T-helper 2 cell (primary cell): Measurements from ENCODE around the gene MUC13.

Source experiments
- DNase-seq, 5 experiments: peaks; one replicate each; pipeline versions ENCODE4 v3.0.0 to v3.0.0-alpha.2; 2012 to 2022

Gene MUC13

DNA sequence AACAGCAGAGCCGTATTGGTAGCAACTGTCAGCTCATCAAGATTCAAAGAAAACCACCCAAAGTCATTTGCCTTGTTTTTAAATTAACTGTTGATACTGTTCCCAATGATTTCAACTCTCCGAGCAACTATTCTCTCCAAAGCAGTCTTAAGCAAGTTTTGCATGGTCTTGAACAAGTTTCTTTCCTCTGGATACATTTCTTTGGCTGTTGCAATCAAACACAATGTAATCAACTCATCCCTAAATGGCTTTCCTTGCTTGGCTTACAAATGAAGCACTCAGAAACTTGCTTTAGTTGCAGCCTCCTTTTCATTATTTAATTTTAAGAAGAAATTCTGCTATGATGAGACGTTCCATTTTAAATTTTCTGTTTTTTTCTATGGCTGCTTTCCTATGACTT, 15.5 kb upstream of the MUC13 start:
- DNase-seq: no peak

DNA sequence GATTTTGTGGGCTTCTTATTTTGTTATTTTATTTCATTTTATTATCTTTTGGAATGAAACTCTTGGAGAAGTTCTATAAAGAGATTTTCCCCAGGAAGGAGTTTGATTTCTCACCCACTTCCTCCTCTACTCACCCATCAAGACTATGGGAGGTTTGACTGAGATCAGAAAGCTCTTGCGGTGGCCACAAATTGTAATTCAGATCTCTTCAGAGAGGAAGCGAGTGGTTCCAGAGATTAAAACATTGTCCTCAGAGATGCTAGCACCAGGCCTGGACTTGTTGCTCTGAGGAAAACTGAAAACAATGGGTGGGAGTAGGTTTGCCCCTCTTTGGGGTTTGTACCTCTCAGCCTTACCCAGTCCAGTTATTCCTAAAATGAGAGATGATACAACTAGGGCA, 8.1 kb upstream of the MUC13 start:
- DNase-seq: no peak

DNA sequence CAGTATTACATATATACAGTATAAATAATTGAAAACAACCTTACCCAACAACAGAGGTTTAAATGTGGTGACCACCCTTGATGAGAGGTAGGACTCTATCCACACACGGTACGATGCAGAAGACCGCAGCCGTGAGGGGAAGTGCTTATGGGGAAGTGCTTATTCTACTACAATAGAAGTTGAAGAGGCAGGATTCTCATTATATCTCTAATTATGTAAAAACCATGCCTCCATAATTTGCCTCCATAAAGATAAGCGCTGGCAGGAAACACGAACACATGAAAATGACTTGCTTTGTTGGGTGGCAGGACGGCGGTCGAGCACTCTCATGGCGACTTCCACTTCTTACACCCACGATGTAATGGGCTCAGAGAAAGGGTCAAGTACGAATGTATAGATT, 7.2 kb upstream of the MUC13 start:
- DNase-seq: no peak

DNA sequence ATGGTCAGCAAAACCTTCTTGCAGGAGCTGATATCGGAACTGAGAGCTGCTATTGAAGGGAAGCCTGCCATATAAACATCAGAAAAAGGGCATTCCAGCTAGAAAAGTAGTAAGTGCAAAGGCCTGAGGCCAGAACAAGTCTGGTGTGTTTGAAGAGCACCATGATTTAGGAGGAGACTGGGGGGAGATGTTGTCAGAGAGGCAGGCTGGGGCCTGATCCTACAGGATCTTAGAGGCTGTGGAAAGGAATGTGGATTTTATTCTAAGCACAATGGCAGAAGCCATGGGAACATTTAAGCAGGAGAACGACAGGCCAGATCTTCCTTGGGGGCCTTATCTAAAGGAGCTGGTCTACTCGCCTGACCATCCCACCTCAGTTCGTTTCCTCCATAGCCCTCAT, 5.1 kb upstream of the MUC13 start:
- no peak for DNase-seq

DNA sequence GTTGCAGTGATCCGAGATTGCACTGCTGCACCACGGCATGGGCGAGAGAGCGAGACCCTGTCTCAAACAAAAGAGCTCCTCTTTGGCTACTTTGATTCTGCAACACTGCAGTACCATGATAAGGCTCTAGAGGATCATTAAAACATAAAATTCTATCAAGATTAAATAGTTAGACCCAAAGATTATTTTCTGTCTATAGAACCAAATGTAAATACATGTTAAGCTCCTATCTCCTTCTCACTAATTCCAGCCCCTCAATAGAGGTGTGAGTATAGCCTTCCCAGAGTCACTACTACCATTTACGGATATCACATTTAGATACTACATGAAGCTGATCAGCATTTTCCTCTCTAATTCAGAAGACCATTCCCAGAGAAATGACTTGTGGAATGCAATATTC, 4.3 kb upstream of the MUC13 start:
- no peak for DNase-seq

DNA sequence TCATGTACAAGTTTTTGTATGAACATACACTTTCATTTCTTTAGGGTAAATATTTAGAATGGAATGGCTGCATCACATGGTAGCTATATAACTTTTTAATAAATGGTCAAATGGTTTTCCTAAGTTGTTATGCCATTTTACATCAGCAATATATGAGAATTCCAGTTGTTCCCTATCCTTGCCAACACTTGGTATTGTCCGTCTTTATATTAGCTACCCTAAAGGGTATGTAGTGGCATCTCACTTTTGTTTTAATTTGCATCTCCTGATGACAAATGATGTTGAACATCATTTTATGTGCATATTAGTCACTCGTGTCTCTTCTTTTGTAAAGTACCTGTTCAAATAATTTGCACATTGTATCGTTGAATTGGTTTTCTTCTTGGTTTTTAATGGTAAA, 2.5 kb upstream of the MUC13 start:
- no peak for DNase-seq

DNA sequence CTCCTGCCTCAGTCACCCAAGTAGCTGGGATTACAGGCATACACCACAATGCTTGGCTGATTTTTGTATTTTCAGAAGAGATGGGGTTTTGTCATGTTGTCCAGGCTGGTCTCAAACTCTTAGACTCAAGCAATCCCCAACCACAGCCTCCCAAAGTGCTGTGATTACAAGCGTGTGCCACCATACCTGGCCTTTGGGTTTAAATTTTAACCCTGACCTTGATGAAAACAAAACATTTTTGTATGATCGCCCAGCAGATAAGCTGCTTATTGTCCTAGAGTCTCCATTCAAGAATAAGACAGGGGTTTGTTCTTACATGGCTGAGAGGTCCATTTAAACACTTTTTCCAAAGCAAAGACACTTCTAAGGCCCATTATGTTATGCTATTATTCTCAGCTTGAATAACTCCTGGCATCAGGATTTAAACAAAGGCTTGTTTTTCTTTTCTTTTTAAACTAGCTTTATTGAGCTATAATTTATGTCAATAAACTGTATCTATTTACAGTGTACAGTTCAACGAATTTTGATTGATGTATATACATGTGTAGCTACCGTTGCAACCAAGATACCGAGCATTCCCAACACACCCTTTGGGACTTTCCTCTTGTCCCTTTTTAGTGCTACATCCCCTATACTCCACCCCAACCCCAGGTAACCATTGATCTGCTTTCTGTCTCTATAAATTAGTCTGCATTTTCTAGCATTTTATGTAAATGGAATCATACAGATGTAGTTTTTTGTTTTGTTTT, 1.4 kb upstream of the MUC13 start:
- no peak for DNase-seq

DNA sequence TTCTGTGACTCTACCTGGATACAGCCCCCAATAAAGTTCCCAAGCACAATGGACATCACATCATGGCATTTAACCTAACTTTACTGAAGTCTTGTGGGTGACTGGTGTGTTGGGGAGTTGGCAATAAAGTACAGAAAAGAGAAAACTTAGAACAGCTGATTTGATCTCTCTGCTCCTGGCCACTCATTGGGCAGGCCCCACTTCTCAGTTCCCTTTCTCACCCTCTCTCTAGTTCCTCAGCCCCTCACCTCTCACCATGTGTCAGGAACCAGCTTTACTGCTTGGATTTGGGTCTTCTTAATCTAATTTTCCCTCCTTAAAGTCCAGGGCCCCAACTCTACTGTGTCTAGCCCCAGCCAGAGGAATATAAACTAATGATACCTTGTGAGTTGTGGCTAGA, 713 bp upstream of the MUC13 start:
- no peak for DNase-seq

DNA sequence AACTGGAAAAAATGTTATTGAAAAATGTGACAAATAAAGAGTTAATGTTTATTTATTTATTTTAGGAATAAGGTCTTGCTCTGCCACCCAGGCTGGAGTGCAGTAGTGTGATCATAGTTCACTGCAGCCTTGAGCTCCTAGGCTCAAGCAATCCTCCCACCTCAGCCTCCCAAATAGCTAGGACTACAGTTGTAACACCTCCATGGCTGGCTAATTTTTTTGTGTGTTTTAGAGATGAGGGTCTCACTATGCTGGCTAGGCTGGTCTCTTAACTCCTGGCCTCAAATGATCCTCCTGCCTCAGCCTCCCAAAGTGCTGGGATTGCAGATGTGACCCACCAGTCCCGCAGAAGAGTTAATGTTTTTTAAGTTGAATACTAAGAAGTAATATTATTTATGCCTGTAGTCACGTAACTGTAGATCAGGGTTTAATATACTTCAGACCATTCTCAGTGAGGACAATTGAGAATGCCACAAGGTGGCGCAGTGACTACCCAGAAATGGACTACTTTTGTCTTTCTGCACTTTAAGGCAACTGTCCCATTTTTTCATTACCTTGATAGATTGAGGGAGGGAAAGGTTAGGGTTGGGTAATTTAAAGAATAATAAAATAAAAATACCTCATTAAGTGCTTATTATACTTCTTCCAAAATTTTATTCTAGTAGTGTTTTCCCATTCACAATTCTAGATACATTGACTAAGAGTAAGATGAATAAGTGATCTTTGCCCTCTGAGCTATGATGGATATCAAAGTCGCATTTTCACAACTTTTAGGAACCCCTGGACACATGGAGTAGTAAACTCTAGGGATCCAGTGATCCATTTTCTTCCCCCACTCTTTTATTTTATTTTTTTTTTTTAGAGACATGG, 6.0 kb downstream of the MUC13 start:
- peak; percentile 6 to 63 (median 30) for DNase-seq

DNA sequence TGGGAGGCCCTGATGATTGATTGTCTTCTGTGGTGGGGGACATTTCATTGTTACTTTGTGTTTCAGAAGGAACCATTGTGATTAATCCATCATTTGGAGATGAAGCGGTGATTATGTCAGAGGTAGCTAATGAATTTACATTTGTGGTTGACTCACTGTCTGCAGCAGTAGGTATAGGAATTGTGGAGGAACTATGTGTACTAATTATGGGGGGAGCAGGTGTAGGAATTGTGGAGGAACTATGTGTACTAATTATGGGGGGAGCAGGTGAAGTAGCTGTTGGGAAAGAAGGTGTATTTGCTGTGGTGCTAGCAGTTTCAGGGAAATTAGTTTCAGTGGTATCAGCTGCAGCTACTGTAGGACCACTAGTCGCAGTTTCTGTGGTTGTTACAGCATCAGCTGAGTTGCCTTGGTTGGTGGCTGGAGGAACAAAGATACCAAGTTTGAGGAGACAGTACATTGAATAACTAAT, 6.9 kb downstream of the MUC13 start:
- DNase-seq: peak in 1 of 5 experiments; percentile 11

DNA sequence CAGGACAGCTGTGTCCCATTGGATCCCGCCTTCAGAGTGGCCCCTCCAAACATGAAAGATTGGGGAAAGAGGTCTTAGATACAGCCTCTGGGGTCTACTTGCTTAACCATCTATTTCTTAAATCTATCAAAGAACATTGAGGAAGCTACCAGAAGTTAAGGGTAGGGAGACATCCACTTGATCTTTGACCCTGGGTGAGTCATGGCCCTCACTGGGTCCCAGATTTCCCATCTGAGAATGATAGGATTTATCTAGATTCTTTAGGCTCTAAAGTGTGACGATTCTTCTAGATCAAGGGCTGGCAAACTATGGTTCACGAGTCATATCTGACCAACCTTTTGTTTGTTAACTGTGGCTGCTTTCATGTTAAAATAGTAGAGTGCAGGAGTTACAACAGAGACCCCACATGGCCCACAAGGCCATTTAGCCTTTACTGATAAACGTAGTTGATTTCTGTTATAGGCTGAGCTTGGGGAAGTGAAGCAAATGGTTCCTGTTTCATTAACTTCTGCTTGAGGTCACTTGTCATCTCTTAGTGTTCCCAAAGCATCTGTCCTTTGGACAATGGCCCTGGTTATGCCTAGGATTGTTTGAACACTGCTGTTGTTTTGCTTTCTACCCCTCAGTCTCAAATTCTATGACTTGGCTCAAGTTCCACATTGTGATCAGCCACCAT, 8.0 kb downstream of the MUC13 start:
- no peak for DNase-seq

DNA sequence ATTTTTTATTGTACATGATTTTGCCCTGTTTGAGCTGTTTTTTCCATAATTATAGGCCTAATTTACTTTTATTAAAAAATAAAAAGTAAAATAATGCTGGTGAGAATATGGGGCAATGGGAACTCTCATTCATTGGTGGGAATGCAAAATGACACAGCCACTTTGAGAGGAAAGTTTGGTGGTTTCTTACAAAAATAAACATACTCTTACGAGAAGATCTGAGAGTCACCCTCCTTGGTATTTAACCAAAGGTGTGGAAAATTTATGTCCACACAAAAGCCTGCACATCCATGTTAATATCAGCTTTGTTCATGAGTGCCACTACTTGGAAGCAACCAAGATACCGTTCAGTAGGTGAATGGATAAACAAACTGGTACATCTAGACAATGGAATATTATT, 9.8 kb downstream of the MUC13 start:
- DNase-seq: no peak

DNA sequence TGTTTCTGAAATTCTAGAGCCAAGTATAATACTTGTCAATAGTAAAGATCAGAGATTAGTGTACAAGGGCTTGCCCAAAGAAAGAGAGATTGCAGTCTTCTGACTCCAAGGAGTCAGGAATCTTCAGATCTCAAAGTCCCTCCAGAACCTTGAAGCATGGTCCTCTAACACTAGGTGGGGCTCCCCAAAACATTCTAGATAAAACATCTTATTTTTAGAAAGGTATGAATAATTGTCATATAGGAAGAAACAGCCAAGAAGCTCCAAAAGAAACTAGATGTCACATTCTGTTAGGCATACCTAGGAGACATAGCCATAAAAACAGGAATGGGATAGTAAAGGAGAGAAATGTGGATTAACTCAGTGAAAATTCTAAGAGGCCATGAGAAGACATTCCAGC, 10.7 kb downstream of the MUC13 start:
- DNase-seq: no peak

DNA sequence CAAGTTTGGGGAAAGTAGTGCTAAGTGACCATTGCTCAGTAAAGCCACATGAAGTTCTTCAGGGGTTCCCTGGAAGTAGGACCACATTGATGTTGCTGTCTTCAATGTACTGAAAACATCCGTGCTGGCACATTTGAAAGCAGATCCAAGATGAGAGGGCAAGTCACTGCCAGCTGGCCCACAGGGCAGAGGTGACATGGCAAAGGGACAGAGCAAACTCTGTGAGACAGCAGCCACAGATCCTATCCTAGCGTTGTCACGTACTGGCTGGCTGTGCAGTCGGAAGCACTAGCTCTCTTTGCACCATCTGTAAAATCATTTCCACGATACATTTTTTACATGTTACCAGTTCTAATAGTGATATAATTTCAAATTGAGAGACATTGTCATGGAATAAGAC, 13.8 kb downstream of the MUC13 start:
- DNase-seq: no peak

DNA sequence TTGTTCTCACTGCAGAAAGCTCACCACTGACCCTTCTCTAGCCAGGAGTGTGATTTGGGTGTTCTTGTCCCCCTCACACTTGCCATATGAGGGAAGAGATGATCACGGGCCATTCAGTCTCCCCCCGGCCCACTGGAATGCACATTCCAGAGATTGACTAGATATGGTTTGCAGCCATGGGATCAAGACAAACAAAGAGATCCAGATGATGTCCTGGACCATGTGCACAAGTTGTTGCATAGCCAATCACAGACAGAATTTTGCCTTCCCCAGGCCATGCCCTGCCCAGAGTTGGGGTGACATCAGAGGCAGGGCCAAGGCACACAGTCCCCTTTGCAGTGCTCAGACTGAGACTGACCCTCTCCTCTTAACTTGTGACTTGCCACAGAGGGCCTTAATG, 14.8 kb downstream of the MUC13 start:
- no peak for DNase-seq

DNA sequence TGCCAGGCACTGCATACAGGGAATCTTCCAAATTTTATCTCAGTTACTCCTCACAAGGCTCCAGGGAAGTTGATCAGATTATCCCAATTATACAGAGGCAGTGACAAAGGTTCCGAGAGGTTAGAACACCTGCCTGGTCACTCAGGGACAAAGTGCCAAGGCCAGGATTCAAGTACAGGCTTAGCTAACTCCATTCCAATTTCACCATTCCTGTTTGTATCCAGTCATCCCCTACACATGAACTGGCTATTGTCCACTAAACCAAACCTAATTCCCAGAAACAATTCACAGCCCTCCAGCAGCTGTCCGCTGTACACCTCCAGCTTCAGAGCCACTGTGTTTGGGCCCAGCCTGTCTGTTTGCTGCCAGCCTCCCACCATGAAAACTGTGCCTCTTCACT, 16.0 kb downstream of the MUC13 start:
- DNase-seq: no peak

DNA sequence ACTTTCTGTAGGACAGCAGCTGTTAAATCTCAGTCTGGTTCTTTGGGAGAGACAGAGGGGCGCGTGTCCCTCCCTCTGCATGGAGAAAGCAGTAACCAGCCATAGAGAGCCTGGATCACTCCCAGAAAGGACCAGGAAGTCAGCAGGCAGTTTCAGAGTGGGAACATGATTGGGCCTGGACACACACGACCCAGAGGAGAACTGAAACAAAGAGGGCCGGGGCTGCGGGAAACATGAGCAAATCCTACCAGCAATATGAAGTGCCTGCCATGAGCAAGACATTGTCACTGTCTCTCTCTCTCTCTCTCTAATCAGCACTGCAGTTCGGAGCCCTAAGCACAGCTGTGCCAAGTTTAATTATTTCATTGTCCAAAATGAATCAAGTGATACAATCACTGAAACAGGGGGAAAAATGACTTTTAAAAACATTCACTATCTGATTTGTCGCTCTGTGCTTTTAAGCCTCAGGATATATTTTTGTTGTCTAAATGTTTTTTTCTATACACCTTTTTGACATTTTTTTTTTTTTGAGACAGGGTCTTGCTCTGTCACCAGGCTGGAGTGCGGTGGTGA, 17.6 kb downstream of the MUC13 start:
- no peak for DNase-seq

DNA sequence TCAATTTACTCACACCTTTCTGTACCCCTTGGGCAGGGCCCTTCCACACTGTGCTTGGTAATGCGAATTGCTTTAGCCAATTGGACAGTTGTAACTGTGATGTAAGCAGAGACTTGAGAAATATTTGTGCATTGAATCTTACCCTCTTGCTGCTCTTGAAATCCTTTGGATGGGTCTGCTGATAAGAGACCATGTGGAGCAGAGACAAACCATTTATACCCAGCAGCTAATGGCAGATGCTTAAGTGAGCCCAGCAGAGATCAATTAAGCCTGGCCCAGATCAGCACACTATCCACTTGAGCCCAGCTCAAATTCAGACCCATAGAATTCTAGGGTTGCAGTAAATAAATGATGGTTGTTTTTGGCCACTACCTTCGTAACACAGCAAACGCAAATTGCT, 19.3 kb downstream of the MUC13 start:
- no peak for DNase-seq

DNA sequence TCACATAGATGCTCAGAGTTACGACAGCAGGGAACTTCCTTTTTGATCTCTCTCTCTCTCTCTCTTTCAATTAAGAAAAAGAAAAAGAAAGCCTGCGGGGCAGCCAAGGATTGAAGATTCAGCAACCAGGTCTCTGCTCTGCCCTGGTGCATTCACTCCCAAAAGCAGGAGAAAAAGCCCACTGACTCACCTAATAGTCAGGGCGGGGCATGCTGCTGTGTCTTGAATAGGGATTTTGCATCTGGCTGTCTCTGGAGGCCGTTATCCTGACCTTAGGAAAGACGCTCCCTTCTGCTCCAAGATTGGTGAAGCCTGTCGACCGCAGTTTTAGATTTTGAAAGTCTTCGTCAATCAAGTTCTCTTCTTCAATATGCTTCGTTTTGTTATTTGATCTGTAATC, 26.6 kb downstream of the MUC13 start:
- no peak for DNase-seq

DNA sequence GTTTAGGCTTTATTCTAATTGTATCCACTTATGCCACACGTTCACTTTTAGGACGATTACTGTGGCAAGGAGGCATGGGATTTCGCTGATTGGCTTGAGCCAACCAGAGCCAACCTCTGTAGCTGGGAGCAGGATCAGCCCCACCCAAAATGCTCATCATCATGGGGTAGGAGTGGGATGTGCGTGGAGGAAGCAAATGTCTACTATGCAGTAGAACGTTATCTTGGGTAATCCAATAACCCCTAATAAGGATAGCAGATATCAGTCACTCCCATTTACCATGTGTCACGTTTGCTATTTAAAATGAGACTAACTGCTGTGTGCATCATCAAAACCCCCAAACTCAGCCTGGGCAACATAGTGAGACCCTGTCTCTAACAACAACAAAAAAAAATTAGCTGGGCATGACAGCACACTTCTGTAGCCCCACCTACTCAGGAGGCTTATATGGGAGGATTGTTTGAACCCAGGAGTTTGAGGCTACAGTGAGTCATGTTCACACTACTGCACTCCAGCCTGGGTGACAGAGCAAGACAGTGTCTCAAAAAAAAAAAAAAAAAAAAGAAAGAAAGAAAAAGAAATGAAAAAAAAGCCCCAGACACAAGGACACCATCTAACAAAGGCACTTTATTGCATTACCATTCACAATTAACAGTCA, 29.6 kb downstream of the MUC13 start:
- DNase-seq: no peak

DNA sequence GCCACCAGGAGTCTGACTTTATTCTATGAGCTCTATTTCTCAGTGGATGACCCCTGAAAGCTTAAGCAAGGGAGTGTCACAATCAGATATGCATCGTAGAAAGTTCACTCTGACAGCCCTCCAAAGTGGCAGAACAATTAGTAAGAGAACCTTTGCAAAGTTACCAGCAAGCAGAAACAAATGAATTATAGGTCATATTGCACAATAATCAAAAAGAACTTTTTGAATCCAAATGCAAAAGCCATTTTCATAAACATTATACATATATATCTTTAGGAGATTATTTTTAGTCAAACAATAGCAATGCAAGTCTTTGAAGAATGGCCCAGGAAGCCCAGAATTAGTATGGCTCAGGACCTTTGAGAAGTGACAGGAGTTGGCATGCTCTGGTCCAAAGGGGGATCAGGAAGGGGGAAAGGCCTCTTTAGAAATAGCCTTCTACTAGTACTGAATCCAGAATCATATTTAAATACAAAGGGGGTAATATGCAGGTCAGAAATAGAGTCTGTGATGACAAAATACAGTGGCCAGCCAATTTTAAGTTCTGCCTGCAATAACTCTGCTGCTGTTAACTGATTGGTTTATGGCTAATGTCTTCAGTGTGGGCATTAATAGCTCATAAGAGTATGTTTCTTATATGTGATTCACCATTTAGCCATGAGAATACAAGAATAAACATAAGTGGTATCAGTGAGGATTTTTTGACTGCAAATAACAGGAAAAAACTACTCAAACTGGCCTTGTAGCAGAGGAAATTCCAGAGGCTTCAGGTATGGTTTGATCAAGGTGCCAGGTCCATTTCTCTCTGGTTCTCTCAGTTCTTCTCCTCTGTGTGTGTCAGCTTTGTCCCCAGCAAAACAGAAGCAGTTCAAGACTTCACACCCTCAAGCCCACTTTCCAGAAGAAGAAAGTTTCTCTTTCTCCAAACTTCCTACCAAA, 30.4 kb downstream of the MUC13 start:
- no peak for DNase-seq
